WI38 (cell line): ENCODE measurements around the gene MID1.

Experiments used
- H3K4me3 ChIP-seq: 2 replicates; pipeline ENCODE4 v1.5.1; 2011; ENCODE audit warnings: low read depth, mild to moderate bottlenecking, control low read depth, low read length
- CTCF ChIP-seq: IDR thresholded peaks from 2 replicates; pipeline ENCODE4 v1.5.1; 2012; ENCODE audit warnings: low read depth, mild to moderate bottlenecking, control low read depth, low read length

Gene MID1

GRCh38 chrX:10484683-10485247, 135.6 kb downstream of the MID1 start:
- no peak for TF ChIP-seq CTCF
- no peak overlapping the region for H3K4me3 ChIP-seq

GRCh38 chrX:10483191-10483831, 137.1 kb downstream of the MID1 start:
- H3K4me3 ChIP-seq, result no peak overlapping the region
- no peak for TF ChIP-seq CTCF

GRCh38 chrX:10482708-10483107, 137.7 kb downstream of the MID1 start:
- TF ChIP-seq CTCF, result no peak
- no peak overlapping the region for H3K4me3 ChIP-seq

- H3K4me3 ChIP-seq, result no peak overlapping the region
- TF ChIP-seq CTCF, result no peak
These were observed 138.1 kb downstream of the MID1 start for GRCh38 chrX:10482261-10482660.

GRCh38 chrX:10480861-10481260, 139.5 kb downstream of the MID1 start:
- TF ChIP-seq CTCF, result no peak
- H3K4me3 ChIP-seq, result no peak overlapping the region

- H3K4me3 ChIP-seq, result no peak overlapping the region
- no peak for TF ChIP-seq CTCF
These were observed 140.9 kb downstream of the MID1 start for GRCh38 chrX:10479508-10479907.

- no peak overlapping the region for H3K4me3 ChIP-seq
- no peak for TF ChIP-seq CTCF
These were observed 142.9 kb downstream of the MID1 start for GRCh38 chrX:10477525-10477924.
